Vagina (tissue), 2 donors: Measurements from ENCODE around the gene SPECC1L. TPM values are rescaled to one million over a fixed set of nuclear protein-coding genes. Genes with fewer than 3 reads are reported as not detected.
A peak's percentile ranks its signal among the peaks of the same experiment; 100 is the strongest.

Experiments used
- DNase-seq, 2 donors: peaks; one replicate each; pipeline ENCODE4 v3.0.0-alpha.2; 2017; ENCODE audit errors: extremely low spot score in 2 of 2
- H3K27ac ChIP-seq: fragments of 200-600 bp; sonication (generic); one replicate; pipeline ENCODE4 v1.5.1; 2019
- H3K27me3 ChIP-seq: fragments of 200-600 bp; sonication (generic); one replicate; pipeline ENCODE4 v1.5.1; 2019
- H3K36me3 ChIP-seq, 2 donors: fragments of 200-600 bp; sonication (generic); one replicate each; pipeline ENCODE4 v1.5.1; 2017 to 2019
- H3K4me1 ChIP-seq: fragments of 200-600 bp; sonication (generic); one replicate; pipeline ENCODE4 v1.5.1; 2019
- H3K4me3 ChIP-seq, 2 donors: fragments of 200-600 bp; sonication (generic); 1 replicate in 1 of 2; 2 replicates in 1 of 2; pipeline ENCODE4 v1.5.1; 2016 to 2019
- H3K9me3 ChIP-seq: fragments of 200-600 bp; sonication (generic); one replicate; pipeline ENCODE4 v1.5.1; 2019
- CTCF ChIP-seq, 3 experiments: fragments of 450-650 bp in 2 of 3; fragments of 200-600 bp in 1 of 3; sonication (generic) in 1 of 3; IDR thresholded peaks; one replicate each; pipeline ENCODE4 v1.5.1; 2017 to 2019; ENCODE audit warnings: antibody characterized with exemption in 3 of 3, mild to moderate bottlenecking in 2 of 3, moderate library complexity in 2 of 3
- POLR2A ChIP-seq, 2 donors: fragments of 450-650 bp; IDR thresholded peaks; one replicate each; pipeline ENCODE4 v1.6.1; 2017; ENCODE audit warnings: antibody characterized with exemption in 2 of 2, mild to moderate bottlenecking in 2 of 2, moderate library complexity in 2 of 2
- POLR2AphosphoS5 ChIP-seq, 2 donors: sonication (generic); formaldehyde crosslinking; IDR thresholded peaks; one replicate each; pipeline ENCODE4 v1.9.0; 2017; ENCODE audit warnings: antibody characterized with exemption in 2 of 2, mild to moderate bottlenecking in 2 of 2, low read depth in 1 of 2; ENCODE audit not compliant: insufficient read depth in 1 of 2
- intact Hi-C: fragments of 100-400 bp; cut with DNase I; formaldehyde crosslinking; loops from one replicate; pipeline ENCODE4 v1.15.1; 2023
- total RNA-seq: library from RNA; depleted of rRNA; stranded (reverse); fragments of >200 nt; gene quantifications from one replicate; pipeline ENCODE4 v1.2.3, GENCODE V29; 2016

The SPECC1L gene, protein sequence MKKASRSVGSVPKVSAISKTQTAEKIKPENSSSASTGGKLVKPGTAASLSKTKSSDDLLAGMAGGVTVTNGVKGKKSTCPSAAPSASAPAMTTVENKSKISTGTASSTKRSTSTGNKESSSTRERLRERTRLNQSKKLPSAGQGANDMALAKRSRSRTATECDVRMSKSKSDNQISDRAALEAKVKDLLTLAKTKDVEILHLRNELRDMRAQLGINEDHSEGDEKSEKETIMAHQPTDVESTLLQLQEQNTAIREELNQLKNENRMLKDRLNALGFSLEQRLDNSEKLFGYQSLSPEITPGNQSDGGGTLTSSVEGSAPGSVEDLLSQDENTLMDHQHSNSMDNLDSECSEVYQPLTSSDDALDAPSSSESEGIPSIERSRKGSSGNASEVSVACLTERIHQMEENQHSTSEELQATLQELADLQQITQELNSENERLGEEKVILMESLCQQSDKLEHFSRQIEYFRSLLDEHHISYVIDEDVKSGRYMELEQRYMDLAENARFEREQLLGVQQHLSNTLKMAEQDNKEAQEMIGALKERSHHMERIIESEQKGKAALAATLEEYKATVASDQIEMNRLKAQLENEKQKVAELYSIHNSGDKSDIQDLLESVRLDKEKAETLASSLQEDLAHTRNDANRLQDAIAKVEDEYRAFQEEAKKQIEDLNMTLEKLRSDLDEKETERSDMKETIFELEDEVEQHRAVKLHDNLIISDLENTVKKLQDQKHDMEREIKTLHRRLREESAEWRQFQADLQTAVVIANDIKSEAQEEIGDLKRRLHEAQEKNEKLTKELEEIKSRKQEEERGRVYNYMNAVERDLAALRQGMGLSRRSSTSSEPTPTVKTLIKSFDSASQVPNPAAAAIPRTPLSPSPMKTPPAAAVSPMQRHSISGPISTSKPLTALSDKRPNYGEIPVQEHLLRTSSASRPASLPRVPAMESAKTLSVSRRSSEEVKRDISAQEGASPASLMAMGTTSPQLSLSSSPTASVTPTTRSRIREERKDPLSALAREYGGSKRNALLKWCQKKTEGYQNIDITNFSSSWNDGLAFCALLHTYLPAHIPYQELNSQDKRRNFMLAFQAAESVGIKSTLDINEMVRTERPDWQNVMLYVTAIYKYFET
- 38.8 TPM for total RNA-seq

GRCh38 chr22:24270556-24271385, at the start of gene SPECC1L:
TSS of gene SPECC1L (plus strand) at chr22:24270831. CDS start at chr22:24302232, 31,401 bp downstream.
- Histone ChIP-seq H3K4me3 (peak within 1 kb of the TSS; percentile 67 to 97), H3K4me1 (peaks cover 37% of the 10 kb centered on the region), H3K27ac (peak within 1 kb of the TSS; percentile 94), H3K36me3 (no peaks in the 10 kb centered on the region), H3K9me3 (no peaks in the 10 kb centered on the region), H3K27me3 (no peaks in the 10 kb centered on the region)
- intact Hi-C loops = no loop called here
- peak in 1 of 2 donors; percentile 95 for DNase-seq
- TF ChIP-seq CTCF (IDR thresholded peaks at IDR 0.05) (no peak), POLR2AphosphoS5 (IDR thresholded peaks at IDR 0.05; ENCODE audit: insufficient read depth in 1 of 2, low read depth in 1 of 2) (peak in 1 of 2 donors; percentile 86), POLR2A (IDR thresholded peaks at IDR 0.05) (peak; percentile 38 to 95)

DNA sequence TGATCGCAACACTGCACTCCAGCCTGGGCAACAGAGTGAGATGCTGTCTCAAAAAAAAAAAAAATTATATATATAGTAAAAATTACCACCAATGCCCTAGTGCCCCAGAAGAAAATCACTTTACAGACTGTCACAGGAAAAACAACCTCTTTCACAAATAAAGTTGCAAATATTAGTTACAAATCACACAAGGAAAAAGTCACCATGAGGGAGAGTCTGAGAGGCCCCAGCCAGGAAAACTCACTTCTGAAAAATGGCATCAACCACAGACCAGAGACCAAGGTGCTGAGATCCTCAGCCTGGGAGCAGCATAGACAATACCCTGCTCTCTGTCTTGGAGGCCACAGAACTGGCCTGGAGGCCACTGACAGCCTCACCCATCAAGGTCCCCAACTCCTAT, 46.2 kb upstream of the SPECC1L start:
- H3K4me1 ChIP-seq = no peaks in the 10 kb centered on the region
- no peaks in the 10 kb centered on the region for H3K27me3 ChIP-seq
- no peak overlapping the region for H3K4me3 ChIP-seq
- H3K27ac ChIP-seq = no peak overlapping the region
- TF ChIP-seq CTCF (IDR thresholded peaks at IDR 0.05) (no peak), POLR2A (IDR thresholded peaks at IDR 0.05) (no peak), POLR2AphosphoS5 (IDR thresholded peaks at IDR 0.05; ENCODE audit: insufficient read depth in 1 of 2, low read depth in 1 of 2) (no peak)
- peaks cover 6% of the 10 kb centered on the region for H3K9me3 ChIP-seq
- intact Hi-C loops = no loop called here
- peaks cover 0 to 20% of the 10 kb centered on the region in 2 donors for H3K36me3 ChIP-seq
- DNase-seq = no peak

DNA sequence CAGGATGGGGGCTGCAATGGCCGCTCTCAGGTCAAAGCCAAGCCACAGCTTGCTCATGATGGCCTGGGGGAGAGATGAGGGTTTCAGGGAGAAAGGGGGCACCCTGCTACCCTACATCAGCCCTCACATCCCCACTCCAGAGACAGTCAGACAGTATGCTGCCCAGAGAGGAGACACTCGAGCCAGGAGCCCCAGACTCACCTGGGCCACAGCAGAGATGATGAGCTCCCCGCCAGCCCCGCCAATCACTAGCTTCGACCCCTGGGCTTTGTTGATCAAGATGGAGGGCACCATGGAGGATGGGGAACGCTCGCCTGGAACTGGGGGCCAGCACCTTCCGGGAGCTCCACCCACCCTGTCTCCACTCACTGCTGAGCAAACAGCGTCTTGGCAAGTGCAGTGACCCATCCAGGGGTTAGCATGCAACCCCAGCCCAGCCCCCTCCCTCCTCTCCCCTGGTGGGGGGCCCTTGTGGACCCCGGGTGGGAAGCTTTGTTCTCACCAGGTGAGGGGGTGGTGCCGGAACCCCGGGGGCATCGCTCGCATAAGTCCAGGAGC, 45.5 kb upstream of the SPECC1L start:
- TF ChIP-seq POLR2AphosphoS5 (IDR thresholded peaks at IDR 0.05; ENCODE audit: insufficient read depth in 1 of 2, low read depth in 1 of 2) = no peak
- no peak for TF ChIP-seq CTCF (IDR thresholded peaks at IDR 0.05)
- no peak for TF ChIP-seq POLR2A (IDR thresholded peaks at IDR 0.05)
- Histone ChIP-seq H3K9me3 (peaks cover 6% of the 10 kb centered on the region), H3K36me3 (peaks cover 0 to 20% of the 10 kb centered on the region in 2 donors), H3K4me3 (no peak overlapping the region), H3K27me3 (no peaks in the 10 kb centered on the region), H3K4me1 (no peaks in the 10 kb centered on the region), H3K27ac (no peak overlapping the region)
- DNase-seq = no peak
- intact Hi-C loops = no loop called here

GRCh38 chr22:24225951-24226350, 44.7 kb upstream of the SPECC1L start:
- peaks cover 6% of the 10 kb centered on the region for H3K9me3 ChIP-seq
- no peak overlapping the region for H3K4me3 ChIP-seq
- no peak for DNase-seq
- H3K27ac ChIP-seq = no peak overlapping the region
- intact Hi-C loops = no loop called here
- H3K4me1 ChIP-seq = no peaks in the 10 kb centered on the region
- H3K36me3 ChIP-seq = peaks cover 0 to 20% of the 10 kb centered on the region in 2 donors
- no peaks in the 10 kb centered on the region for H3K27me3 ChIP-seq
- no peak for TF ChIP-seq CTCF (IDR thresholded peaks at IDR 0.05)
- TF ChIP-seq POLR2A (IDR thresholded peaks at IDR 0.05) = no peak
- TF ChIP-seq POLR2AphosphoS5 (IDR thresholded peaks at IDR 0.05; ENCODE audit: insufficient read depth in 1 of 2, low read depth in 1 of 2) = no peak
